Ishikawa (cell line): ENCODE data around the gene SNX19.

ENCODE experiments used
- CEBPB ChIP-seq: IDR thresholded peaks from 2 replicates; pipeline ENCODE4 v1.6.1; 2012
- CREB1 ChIP-seq: IDR thresholded peaks from 2 replicates; pipeline ENCODE4 v1.6.1; 2012; ENCODE audit warnings: low read depth
- EGR1 ChIP-seq: IDR thresholded peaks from 2 replicates; pipeline ENCODE4 v1.6.1; 2012
- EP300 ChIP-seq: IDR thresholded peaks from 2 replicates; pipeline ENCODE4 v1.6.1; 2012; ENCODE audit warnings: borderline replicate concordance
- FOXM1 ChIP-seq: IDR thresholded peaks from 2 replicates; pipeline ENCODE4 v1.6.1; 2012; ENCODE audit warnings: low read depth, borderline replicate concordance
- NFIC ChIP-seq: IDR thresholded peaks from 2 replicates; pipeline ENCODE4 v1.6.1; 2012
- RAD21 ChIP-seq: IDR thresholded peaks from 2 replicates; pipeline ENCODE4 v1.6.1; 2012; ENCODE audit warnings: low read depth
- TAF1 ChIP-seq: IDR thresholded peaks from 2 replicates; pipeline ENCODE4 v1.6.1; 2012; ENCODE audit warnings: low read depth, mild to moderate bottlenecking
- TCF12 ChIP-seq: IDR thresholded peaks from 2 replicates; pipeline ENCODE4 v1.6.1; 2012; ENCODE audit warnings: low read depth
- TEAD4 ChIP-seq: IDR thresholded peaks from 2 replicates; pipeline ENCODE4 v1.6.1; 2012
- YY1 ChIP-seq: IDR thresholded peaks from 2 replicates; pipeline ENCODE4 v1.6.1; 2012; ENCODE audit warnings: low read depth
- ZBTB7A ChIP-seq: IDR thresholded peaks from 2 replicates; pipeline ENCODE4 v1.6.1; 2012; ENCODE audit warnings: low read depth
- TF ChIP-seq, protein P1 (sequence below): IDR thresholded peaks from 2 replicates; pipeline ENCODE4 v1.6.1; 2012
- TF ChIP-seq, protein P2 (sequence below): IDR thresholded peaks from 2 replicates; pipeline ENCODE4 v1.6.1; 2012
- TF ChIP-seq, protein P3 (sequence below): IDR thresholded peaks from 2 replicates; pipeline ENCODE4 v1.6.1; 2012; ENCODE audit warnings: low read depth, mild to moderate bottlenecking

Gene SNX19

DNA sequence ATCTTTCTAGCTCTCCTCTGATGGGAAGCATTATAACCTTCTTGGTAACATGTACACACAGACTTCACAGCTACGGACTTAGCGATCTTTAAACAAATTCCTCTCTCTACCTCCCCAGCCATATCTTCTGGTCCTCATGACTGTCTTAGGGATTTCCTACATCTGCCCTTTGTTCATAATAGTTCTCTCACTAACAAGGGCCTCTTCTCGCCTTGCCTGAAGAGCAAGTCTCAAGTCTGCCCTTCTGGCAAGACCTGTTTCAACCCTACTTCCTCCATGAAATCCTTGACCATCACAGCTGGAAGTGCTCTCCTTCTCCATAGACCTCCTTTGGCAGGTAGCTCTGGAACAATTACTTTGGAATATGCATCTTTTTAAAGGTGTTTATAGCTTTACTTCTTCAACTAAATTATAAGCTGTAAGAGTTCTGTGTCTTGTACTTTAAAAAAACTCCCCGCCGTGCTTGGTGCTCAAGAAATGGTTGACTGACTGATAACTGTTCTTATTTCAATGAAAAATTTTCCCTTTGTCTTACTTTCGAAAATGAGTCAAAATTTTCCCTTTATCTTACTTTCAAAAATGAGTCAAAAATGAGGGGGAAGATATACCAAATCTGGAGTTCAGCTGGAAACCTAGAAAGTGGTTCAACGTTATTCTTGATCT, 34.7 kb downstream of the SNX19 start:
- no peak for TF ChIP-seq YY1
- TF ChIP-seq NFIC = no peak
- no peak for TF ChIP-seq CREB1
- TF ChIP-seq TCF12 = no peak
- TF ChIP-seq RAD21 = no peak
- TF ChIP-seq EP300 = no peak
- TF ChIP-seq, protein P1, sequence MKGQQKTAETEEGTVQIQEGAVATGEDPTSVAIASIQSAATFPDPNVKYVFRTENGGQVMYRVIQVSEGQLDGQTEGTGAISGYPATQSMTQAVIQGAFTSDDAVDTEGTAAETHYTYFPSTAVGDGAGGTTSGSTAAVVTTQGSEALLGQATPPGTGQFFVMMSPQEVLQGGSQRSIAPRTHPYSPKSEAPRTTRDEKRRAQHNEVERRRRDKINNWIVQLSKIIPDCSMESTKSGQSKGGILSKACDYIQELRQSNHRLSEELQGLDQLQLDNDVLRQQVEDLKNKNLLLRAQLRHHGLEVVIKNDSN = no peak
- TF ChIP-seq EGR1 = no peak
- no peak for TF ChIP-seq FOXM1
- TF ChIP-seq ZBTB7A = no peak
- TF ChIP-seq, protein P2, sequence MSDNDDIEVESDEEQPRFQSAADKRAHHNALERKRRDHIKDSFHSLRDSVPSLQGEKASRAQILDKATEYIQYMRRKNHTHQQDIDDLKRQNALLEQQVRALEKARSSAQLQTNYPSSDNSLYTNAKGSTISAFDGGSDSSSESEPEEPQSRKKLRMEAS = no peak
- TF ChIP-seq, protein P3, sequence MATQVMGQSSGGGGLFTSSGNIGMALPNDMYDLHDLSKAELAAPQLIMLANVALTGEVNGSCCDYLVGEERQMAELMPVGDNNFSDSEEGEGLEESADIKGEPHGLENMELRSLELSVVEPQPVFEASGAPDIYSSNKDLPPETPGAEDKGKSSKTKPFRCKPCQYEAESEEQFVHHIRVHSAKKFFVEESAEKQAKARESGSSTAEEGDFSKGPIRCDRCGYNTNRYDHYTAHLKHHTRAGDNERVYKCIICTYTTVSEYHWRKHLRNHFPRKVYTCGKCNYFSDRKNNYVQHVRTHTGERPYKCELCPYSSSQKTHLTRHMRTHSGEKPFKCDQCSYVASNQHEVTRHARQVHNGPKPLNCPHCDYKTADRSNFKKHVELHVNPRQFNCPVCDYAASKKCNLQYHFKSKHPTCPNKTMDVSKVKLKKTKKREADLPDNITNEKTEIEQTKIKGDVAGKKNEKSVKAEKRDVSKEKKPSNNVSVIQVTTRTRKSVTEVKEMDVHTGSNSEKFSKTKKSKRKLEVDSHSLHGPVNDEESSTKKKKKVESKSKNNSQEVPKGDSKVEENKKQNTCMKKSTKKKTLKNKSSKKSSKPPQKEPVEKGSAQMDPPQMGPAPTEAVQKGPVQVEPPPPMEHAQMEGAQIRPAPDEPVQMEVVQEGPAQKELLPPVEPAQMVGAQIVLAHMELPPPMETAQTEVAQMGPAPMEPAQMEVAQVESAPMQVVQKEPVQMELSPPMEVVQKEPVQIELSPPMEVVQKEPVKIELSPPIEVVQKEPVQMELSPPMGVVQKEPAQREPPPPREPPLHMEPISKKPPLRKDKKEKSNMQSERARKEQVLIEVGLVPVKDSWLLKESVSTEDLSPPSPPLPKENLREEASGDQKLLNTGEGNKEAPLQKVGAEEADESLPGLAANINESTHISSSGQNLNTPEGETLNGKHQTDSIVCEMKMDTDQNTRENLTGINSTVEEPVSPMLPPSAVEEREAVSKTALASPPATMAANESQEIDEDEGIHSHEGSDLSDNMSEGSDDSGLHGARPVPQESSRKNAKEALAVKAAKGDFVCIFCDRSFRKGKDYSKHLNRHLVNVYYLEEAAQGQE = no peak
- no peak for TF ChIP-seq TAF1

DNA sequence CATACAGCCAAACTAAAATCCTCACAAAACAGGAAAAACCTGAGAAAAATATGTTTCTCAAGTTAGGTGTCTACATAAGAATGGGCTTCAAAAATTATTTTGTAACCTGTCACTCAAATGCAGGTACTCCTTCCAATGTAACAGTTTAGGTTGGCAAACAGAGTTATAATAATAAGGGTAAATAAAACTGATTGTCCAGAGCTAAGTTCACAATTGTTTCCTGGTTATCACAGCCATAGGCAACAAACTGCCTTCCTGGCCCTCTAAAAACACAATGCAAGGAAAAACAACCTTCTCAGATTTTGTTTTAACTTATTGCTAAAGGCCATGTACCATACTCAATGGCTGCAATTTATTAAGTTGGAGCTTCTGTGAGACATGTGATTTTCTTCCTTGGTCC, 36.4 kb downstream of the SNX19 start:
- TF ChIP-seq YY1 (no peak), CEBPB (no peak)

DNA sequence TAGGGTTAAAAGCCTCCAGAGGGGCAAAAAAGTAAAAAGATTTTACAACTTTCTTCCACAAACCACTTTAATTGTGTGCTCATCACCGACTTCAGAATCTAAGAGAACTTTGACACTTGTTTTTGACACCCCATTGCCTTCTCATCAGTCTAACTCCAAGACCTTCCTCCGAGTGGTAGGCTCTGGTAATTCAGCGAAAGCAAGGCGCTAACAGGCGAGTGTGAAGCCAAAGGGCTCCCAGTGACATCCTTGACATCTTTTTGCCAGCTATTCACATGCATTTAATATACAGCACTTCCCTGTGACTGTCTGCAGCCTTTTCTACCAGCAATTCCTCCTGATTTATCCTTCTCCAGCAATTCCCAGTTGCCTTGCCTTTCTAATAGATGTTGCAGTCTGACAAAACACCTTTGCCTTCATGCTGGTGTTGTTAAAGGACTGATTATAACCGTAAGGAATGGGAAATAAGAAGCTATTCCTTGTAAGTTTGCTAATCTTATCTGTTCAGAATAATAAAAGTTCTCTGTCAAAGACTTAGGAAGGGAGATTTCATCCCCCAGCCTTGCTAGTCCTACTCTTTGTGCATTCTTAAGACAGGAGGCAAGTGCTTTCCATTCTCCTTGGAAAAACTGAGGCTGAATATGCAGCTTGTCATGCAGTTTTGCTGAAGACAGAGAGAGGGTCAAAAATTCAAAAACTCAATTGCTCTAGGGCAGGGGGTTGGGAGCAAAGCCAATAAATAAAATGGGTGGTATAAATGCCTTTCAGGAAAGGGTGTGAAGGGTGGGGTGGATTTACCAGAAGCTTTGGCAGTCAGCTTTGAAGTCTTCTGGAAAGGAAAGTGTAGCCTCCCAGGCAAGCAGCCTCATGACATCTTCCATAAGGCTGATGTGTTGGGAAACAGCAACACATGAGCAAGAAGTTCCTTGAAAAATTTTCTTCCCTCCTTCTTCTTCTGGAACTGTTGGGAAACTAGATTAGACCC, 39.1 kb downstream of the SNX19 start:
- no peak for TF ChIP-seq ZBTB7A
- TF ChIP-seq NFIC = no peak
- TF ChIP-seq, protein P1 = no peak
- TF ChIP-seq, protein P3 = no peak
- no peak for TF ChIP-seq EP300
- TF ChIP-seq CREB1 = no peak
- no peak for TF ChIP-seq EGR1
- TF ChIP-seq TCF12 = no peak
- TF ChIP-seq RAD21 = no peak
- TF ChIP-seq YY1 = no peak
- TF ChIP-seq FOXM1 = no peak
- TF ChIP-seq, protein P2 = no peak
- TF ChIP-seq TAF1 = no peak
- no peak for TF ChIP-seq TEAD4
- TF ChIP-seq CEBPB = no peak

DNA sequence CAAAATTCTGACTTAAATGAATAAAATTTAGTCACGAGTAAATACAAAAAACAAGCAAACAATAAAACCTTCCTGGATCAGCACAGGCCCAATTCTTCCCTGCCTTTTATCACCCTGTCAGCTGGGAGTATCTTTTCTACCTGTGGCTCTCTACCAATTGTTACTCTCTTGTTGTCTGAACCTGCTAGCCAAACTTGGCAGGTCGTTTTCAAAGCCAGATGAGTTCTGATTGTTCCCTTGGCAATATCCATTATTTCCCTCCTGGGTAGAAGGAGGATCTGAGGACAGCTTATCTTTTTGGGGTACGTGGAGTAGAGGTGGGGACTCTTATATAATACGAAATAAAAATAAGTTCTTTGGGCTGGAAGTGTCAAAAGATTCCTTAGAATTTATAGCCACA, 40.2 kb downstream of the SNX19 start:
- no peak for TF ChIP-seq TCF12
- TF ChIP-seq ZBTB7A = no peak
- no peak for TF ChIP-seq TEAD4
- no peak for TF ChIP-seq TAF1
- no peak for TF ChIP-seq CEBPB
- TF ChIP-seq EGR1 = no peak
- TF ChIP-seq, protein P1 = no peak
- TF ChIP-seq YY1 = no peak
- TF ChIP-seq, protein P2 = no peak
- TF ChIP-seq FOXM1 = no peak
- TF ChIP-seq RAD21 = no peak
- no peak for TF ChIP-seq CREB1
- TF ChIP-seq NFIC = no peak
- TF ChIP-seq EP300 = no peak
- TF ChIP-seq, protein P3 = no peak
